Measurements from ENCODE around the gene THSD4. TPM values are rescaled to one million over a fixed set of nuclear protein-coding genes. Genes with fewer than 3 reads are reported as not detected.

THSD4 gene
- polyA plus RNA-seq, 2 of the 4 experiments (the other 2 are of a cell fraction), result 15.8 to 40.7 TPM

DNA sequence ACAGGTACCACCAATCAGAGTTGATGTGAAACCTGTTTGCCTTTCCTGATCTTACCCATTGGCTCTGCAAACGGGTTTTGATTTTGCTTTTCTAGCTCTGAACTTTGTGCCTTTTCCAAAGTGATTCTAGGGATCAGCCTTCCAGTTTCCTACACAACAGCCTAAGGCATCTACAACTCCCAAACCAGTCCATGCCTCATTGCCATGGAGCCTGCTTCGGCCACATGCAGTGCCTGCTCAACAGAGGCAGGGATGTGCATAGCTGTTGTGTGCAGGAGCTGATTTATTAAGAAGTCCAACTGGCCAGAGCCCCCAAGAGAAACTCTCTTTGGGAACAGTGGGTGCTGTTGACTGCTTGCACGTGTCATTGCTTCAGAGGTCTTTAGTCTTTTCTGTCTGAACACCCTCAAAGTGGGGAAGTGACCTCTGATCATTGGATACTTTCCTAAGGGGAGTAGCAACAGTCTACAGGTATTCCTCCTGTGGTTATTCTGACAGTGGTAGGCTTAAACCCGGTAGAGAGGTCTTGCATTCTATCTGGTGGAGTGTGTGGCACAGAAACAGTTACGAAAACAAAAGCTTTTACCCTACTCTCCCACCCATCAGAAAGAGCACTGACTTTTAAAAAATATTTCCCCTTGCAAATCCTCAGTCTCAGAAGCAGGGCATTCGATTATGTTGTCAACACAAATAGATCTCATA is 36.6 kb upstream of the THSD4 start:
- CTCF ChIA-PET, result interaction anchor here (0.6 to 1.2 kb wide), 5 partner anchors 30 to 307 kb away, joined by 3 to 4 read pairs (median 3); no protein-coding TSS in a partner anchor
- Histone ChIP-seq H3K4me2 (peak overlapping the region; percentile 18; the same call in 1 of the 3 replicates), H3K9me3 (0 out of 3 replicates have a peak, but pooled peaks cover 10% of the 10 kb centered on the region), H3K4me1 (peaks cover 7% of the 10 kb centered on the region; the same call in 1 of the 3 replicates), H3K4me3 (no peak overlapping the region), H3K27ac (peak overlapping the region in 1 of 2 experiments; percentile 2; a peak in 1 of 6 replicates)
- POLR2A ChIA-PET, result interaction anchor here (0.6 kb wide), 1 partner anchor 210 kb away, joined by 5 read pairs; no protein-coding TSS in a partner anchor
- 40% methylated on average over 6 of the region's 6 CpGs for WGBS (ENCODE audit: missing lambda C conversion rate)
- TF ChIP-seq TFCP2L1 (CRISPR knock-in tag; IDR thresholded peaks at IDR 0.05) (no peak), TP53 (CRISPR knock-in tag; IDR thresholded peaks at IDR 0.05) (no peak), NR3C1 (IDR thresholded peaks at IDR 0.05) (no peak), BCL3 (IDR thresholded peaks at IDR 0.05) (no peak), HOXA7 (CRISPR knock-in tag; IDR thresholded peaks at IDR 0.05) (no peak), CTCF (IDR thresholded peaks at IDR 0.05) (no peak), MAFK (IDR thresholded peaks at IDR 0.05; ENCODE audit: partially characterized antibody) (no peak), RFX5 (IDR thresholded peaks at IDR 0.05) (no peak)
- TF ChIP-seq, protein P1, sequence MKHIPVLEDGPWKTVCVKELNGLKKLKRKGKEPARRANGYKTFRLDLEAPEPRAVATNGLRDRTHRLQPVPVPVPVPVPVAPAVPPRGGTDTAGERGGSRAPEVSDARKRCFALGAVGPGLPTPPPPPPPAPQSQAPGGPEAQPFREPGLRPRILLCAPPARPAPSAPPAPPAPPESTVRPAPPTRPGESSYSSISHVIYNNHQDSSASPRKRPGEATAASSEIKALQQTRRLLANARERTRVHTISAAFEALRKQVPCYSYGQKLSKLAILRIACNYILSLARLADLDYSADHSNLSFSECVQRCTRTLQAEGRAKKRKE (CRISPR knock-in tag; IDR thresholded peaks at IDR 0.05; ENCODE audit: low read depth), result no peak
- ATAC-seq (no peak), FAIRE-seq (no peak), DNase-seq (ENCODE audit: low read depth in 1 of 2, low spot score in 1 of 2) (no peak)

GRCh38 chr15:71079208-71080044 is 35.8 kb upstream of the THSD4 start:
- POLR2A ChIA-PET, result interaction anchor here (0.6 kb wide), 1 partner anchor 209 kb away, joined by 5 read pairs; no protein-coding TSS in a partner anchor
- DNase-seq (ENCODE audit: low read depth in 1 of 2, low spot score in 1 of 2), result peak in 1 of 2 experiments; percentile 49
- H3K27ac ChIP-seq, result 0 out of 6 replicates have a peak overlapping the region, but pooled peaks of 1 of the 2 experiments have one; percentile 5

More at GRCh38 chr15:71079208-71080044, 35.8 kb upstream of the THSD4 start:
- FAIRE-seq (peak; percentile 39), ATAC-seq (peak in 1 of 2 experiments; percentile 67; a peak in 4 of 6 replicates)
- CTCF ChIA-PET, result interaction anchor here (0.6 to 1.0 kb wide), 3 partner anchors 29 to 307 kb away, joined by 3 to 4 read pairs (median 3); no protein-coding TSS in a partner anchor
- TF ChIP-seq CBX8 (IDR thresholded peaks at IDR 0.05) (no peak), NPAS2 (CRISPR knock-in tag; IDR thresholded peaks at IDR 0.05; ENCODE audit: borderline replicate concordance) (no peak), JUN (IDR thresholded peaks at IDR 0.05) (no peak), POLR2AphosphoS2 (conservative IDR thresholded peaks at IDR 0.05; ENCODE audit: low read length) (no peak), HOXB5 (CRISPR knock-in tag; IDR thresholded peaks at IDR 0.05) (no peak), EP300 (IDR thresholded peaks at IDR 0.05) (no peak), KDM5A (IDR thresholded peaks at IDR 0.05) (no peak), SREBF2 (IDR thresholded peaks at IDR 0.05) (no peak), TP53 (CRISPR knock-in tag; IDR thresholded peaks at IDR 0.05) (no peak), JUNB (IDR thresholded peaks at IDR 0.05) (no peak), KDM1A (IDR thresholded peaks at IDR 0.05; ENCODE audit: low read depth) (no peak), POLR2A (IDR thresholded peaks at IDR 0.05; ENCODE audit: low read length) (no peak), SMC3 (IDR thresholded peaks at IDR 0.05) (no peak), ZC3H11A (IDR thresholded peaks at IDR 0.05) (no peak), RNF2 (IDR thresholded peaks at IDR 0.05; ENCODE audit: borderline replicate concordance, low read depth) (no peak)
- TF ChIP-seq, protein P1 (CRISPR knock-in tag; IDR thresholded peaks at IDR 0.05; ENCODE audit: low read depth), result no peak
- TF ChIP-seq, protein P2, sequence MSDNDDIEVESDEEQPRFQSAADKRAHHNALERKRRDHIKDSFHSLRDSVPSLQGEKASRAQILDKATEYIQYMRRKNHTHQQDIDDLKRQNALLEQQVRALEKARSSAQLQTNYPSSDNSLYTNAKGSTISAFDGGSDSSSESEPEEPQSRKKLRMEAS (IDR thresholded peaks at IDR 0.05), result no peak
- H3K9me3 ChIP-seq, result 0 out of 3 replicates have a peak, but pooled peaks cover 5% of the 10 kb centered on the region
- peak overlapping the region; percentile 18; the same call in 2 of the 3 replicates for H3K4me2 ChIP-seq
- WGBS (ENCODE audit: missing lambda C conversion rate), result 45% methylated on average over 6 of the region's 6 CpGs
- peaks cover 7% of the 10 kb centered on the region; the same call in 1 of the 3 replicates for H3K4me1 ChIP-seq
- no peak overlapping the region for H3K4me3 ChIP-seq

All from A549 (cell line).